Stimulated activated naive CD8-positive, alpha-beta T cell treated with anti-CD3 and anti-CD28 coated beads, Interleukin-15, Interleukin-2, amounts not matched to agents 100 U/mL and 50 U/mL, for 24 hours (primary cell): ENCODE measurements around the gene SEMA3A.
A peak's percentile ranks its signal among the peaks of the same experiment; 100 is the strongest.

Source experiments
- ATAC-seq: fragments of 150-1000 bp; cut with Tn5 transposase; one replicate; pipeline ENCODE4 v1.10.0; 2021
- DNase-seq: peaks from one replicate; pipeline ENCODE4 v3.0.0; 2021

The SEMA3A gene

DNA sequence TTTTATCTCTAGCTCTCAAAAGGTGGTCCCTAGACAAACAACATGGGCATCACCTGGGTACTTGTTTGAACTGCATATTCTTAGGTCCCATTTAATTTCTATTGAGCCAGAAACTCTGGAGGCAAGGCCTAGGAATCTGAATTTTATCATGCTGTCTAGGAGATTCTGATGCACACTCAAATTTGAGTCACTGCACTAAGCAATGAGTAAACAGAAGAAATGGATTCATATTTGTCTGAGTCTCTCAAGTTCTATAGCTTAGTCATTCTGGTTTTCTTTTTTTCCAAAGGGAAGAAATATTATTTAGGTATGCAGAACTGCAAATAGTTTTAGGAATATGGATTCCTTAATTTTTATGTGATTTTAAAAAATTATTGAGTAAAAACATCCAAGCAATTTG is 185.5 kb downstream of the SEMA3A start:
- no peak for ATAC-seq
- no peak for DNase-seq

- no peak for ATAC-seq
- no peak for DNase-seq
These were observed 191.4 kb downstream of the SEMA3A start for GRCh38 chr7:84003191-84003590.

GRCh38 chr7:84002348-84002747 is 192.2 kb downstream of the SEMA3A start:
- no peak for DNase-seq
- no peak for ATAC-seq

GRCh38 chr7:83996879-83997278 is 197.7 kb downstream of the SEMA3A start:
- no peak for DNase-seq
- ATAC-seq = no peak

DNA sequence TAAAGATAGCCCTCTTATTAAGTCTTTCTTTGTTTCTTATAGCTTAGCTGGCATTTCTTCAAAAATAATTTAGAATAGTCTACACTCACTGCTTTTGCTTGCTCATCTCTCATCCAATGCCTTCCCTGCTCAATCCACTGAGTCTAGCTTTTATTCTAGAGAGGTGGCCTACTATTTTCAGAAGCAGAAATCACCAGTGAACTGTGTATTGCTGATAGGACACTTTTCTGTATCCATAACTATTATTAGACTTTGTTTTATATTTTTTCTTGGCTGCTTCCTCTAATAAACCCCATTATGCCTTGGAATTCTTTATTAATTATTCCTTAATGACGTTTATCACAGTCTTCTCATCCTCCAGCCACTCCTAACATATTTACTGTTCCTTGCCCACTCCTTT is 206.8 kb downstream of the SEMA3A start:
- no peak for DNase-seq
- no peak for ATAC-seq

DNA sequence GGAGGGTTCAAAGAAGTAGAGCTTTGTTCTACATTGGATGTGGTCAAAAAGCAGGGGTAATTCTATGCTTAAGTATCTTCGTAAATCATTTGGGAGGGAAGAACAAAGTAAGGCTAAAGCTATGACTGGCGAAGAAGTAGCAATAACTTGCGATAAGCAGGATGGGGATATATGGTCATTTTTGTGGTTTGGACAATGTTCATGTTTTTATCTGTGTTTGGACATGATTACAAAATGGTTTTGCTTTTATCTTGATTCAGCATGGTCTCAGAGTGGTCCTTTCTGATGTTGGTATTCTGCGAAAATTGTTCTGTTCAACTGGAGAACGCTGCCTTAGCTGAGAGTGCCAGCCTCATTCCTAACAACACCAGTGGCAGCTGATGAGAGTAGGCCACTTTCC is 208.8 kb downstream of the SEMA3A start:
- DNase-seq (no peak), ATAC-seq (no peak)

DNA sequence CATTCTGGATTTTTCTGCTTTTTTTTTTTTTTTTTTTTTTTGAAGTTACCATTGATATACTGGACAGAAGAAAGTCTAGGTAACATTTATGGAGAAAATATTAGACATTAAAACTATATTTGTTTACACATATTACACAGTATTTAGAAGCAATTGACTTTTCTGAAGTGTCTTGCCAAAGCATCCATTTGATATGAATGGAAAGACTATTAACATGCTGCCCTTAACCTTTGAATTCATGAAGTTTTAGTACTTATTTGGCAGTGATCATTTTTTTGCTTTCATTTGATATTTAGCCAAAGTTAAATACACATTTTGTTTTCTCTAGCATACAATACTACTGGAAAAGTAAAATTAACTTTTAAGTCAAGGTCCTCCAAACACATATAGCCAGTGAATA is 210.0 kb downstream of the SEMA3A start:
- ATAC-seq = no peak

GRCh38 chr7:83984076-83984475 is 210.5 kb downstream of the SEMA3A start:
- ATAC-seq = no peak
- DNase-seq = no peak

More for the DNA sequence above, 210.0 kb downstream of the SEMA3A start:
- DNase-seq = no peak

GRCh38 chr7:83983606-83984005 is 211.0 kb downstream of the SEMA3A start:
- ATAC-seq = no peak
- no peak for DNase-seq

DNA sequence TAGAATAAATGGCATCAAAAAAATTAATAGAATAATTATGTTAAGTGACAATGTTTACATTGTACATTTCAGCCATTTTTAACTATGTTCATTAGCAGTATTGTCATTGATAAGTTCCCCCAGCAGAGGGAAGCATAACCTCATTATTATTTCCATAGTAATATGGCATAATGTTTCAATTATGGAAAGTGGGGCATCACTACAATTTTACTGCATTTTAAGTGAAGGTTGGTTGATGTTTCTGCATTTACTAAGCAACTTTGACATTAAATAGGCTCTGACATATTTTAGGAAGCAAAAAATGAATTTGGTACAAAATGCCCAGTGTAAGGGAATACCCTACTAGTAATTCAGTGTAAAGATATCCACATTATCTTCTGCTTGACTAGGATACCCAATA is 218.3 kb downstream of the SEMA3A start:
- ATAC-seq (no peak), DNase-seq (no peak)

DNA sequence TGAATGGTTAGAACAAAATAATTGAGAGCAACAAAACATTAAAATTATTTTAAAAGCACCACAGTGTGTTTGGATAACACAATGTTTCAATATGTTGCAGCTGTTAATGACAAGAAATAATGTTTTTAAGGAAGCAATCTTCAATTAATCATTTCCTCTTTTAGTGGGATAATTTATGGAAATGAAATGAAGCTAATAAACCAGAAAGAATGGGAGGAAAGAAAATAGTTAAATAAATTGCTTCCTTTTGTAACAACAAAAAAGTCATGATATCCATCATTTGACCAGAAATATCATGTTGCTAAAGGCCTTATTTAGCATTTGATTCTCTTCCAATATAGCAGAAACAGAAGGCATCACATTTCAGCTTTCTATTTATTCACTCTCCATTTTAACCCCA is 224.5 kb downstream of the SEMA3A start:
- ATAC-seq = no peak
- no peak for DNase-seq

- no peak for DNase-seq
- ATAC-seq = no peak
These were observed 230.3 kb downstream of the SEMA3A start for GRCh38 chr7:83964318-83964717.

DNA sequence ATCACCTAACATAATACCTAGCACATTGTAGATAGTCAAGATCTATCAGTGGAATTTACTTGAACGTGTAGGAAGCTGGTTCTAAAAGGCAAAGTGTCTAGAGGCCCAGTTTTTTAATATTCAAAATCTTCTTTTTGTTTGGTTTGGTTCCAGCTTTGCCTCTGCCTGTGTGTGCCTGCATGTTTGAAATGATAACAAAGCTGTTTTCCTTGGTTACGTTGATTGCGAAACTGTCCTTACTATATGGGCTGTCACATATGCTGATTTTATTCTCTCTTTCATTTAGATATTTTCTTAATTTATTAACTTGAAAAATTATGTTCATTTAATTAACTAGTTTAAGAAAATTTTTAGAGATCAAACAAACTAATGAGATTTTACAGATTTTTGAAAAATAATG is 237.3 kb downstream of the SEMA3A start:
- DNase-seq (no peak), ATAC-seq (no peak)

DNA sequence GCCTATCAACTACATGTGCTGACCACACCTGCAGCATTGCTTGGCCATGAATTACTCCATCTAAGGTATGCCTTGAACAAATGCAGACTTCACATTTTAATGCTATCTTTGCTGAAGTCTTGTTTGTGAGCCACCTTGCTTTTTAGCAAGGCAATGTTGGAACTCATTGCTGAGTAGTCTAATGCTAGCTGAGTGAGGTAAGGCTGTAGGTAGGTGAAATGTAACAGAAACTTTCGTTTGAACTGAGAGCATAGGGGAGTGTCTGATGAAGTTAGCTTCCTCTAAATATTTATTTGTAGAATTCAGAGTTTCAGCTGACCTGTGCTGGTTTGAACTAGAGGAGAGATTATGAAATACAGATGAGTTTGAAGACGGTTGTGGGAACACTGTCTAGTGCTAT is 238.5 kb downstream of the SEMA3A start:
- no peak for ATAC-seq

DNA sequence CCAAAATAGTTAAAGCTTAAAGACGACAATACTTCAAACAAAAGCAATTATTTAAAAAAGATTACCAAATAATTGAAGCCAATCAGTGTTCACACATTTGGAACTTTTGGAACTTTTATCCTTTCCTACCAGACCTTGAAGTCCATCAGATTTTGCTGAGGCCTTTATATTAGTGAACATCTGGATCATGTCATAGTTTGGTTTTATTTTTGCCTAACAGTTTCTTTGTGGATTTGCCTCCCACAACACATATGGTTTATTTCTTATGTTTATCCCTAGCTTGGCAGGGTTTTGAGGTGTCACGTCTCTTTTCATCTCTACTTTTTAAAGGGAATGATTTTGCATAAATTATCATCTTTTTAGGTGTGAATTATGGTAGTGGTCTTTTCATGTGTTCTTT is 242.4 kb downstream of the SEMA3A start:
- DNase-seq (no peak), ATAC-seq (no peak)

More for the DNA sequence above, 238.5 kb downstream of the SEMA3A start:
- DNase-seq = no peak

- DNase-seq (no peak), ATAC-seq (no peak)
These were observed 247.3 kb downstream of the SEMA3A start for GRCh38 chr7:83947260-83947659.

DNA sequence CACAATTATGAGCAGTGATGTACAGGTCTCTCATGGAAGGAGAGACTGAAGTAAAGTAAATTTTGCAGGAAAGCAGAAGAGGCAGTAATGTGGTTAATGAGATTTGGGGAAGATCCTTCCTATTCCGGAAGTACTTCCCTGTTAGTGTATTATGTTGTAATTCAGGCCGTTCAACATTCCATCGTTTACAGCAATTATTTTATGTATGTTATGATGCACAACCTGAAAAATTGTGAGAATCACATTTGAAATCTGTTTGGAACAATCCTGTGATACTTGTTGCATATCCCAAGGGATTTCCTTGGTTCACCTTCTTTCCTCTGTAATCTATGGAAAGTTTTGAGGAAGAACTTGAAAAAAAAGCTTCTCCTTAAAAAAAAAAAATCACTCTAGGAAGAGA is 247.8 kb downstream of the SEMA3A start:
- ATAC-seq (no peak), DNase-seq (no peak)

DNA sequence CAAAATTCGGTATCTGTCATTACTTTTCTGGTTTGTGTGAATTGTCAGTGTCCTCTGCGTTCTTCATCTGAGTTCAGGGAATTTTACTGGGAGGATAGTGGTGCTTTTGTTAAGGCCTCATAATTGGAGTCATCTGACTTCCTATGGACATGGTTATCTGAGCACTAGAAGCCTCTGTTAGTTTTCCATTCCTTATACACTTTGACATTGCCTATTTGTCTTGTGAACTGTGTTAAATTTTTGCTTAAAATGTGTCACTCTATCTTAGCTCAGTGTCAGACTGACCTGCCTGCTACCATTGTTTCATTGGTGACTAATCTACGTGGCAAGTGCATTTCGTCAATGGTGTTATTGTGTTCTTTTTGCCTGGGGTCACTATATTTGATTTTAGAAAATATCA is 253.3 kb downstream of the SEMA3A start:
- no peak for ATAC-seq
- DNase-seq = no peak

DNA sequence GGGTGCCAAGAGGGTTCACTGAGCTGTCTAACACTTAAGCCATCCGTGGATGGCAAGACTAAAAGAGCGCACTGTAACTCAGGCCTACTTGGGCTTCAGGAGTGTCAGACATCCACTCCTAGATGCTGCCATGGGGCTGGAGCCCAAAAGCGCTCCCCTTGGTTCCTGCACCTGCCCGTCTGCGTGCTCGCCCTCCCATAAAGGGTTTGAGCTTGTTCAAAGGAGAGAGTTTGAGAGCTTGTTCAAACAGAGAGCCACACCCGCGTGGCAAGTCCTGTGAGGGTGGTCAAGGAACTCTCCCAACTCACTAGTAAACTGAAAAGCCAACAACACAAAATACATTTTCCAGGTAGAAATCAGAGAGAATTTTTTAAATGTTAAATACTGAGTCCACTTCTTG is 256.7 kb downstream of the SEMA3A start:
- DNase-seq (no peak), ATAC-seq (no peak)

GRCh38 chr7:83936056-83936708 is 258.4 kb downstream of the SEMA3A start:
- peak; percentile 43 for ATAC-seq

DNA sequence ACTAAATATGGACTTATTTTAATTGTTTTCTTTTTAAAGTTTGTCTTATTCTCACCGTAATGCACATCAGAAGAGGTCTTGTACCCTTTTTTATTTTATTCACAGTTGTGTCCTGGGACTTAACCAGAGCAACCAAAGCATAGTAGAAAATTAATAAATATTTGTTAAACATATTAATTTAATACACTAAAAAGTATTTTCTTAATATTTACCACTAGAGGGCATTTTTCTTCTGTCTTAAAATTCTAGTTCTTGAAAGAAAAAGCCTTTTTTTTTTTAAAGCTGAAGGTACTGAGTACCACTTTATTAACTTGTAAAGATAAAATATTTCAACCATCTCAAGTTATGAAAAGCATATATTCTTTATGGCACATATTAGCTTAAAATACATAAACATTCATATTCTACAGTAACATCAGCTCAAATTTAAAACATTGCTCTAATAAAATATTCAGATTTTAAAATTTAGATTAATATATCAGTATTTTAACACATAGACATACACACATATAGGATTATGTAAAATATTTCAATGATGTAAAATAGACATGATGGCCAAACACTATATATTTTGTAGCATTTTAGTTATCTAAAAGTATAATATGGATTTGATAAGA is 260.4 kb downstream of the SEMA3A start:
- ATAC-seq (no peak), DNase-seq (no peak)

More at GRCh38 chr7:83936056-83936708, 258.4 kb downstream of the SEMA3A start:
- peak; percentile 30 for DNase-seq

DNA sequence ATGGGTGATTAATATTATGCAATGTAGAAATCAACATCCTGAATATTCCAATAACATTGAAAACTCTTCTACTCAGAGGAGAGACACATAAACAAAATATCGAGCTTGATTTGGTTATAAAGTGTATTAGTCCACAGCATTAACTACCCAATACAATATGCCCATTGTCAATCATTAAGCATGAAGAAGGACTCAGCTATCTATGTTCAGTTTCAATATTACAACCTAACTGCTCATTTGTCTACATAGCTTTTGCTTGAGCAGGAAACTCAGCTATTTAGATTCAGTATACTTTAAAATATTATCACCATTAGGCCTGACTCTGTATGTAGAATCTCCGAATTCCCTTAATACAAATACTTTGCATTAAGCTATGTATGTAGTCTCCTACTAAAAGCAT is 262.6 kb downstream of the SEMA3A start:
- DNase-seq (no peak), ATAC-seq (no peak)

DNA sequence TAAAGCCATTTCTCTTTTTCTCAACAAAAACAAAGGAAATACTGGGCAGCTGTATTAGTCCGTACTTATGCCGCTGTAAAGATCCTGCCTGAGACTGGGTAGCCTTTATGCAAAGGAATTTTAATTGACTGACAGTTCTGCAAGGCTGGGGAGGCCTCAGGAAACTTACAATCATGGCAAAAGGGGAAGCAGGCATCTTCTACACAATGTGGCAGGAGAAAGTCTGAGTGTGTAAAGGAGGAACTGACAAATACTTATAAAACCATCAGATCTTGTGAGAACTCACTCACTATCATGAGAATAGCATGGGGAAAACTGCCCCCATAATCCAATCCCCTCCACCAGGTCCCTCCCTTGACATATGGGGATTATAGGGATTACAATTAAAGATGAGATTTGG is 264.3 kb downstream of the SEMA3A start:
- DNase-seq = no peak

GRCh38 chr7:83925860-83926259 is 268.7 kb downstream of the SEMA3A start:
- ATAC-seq = no peak

More for the DNA sequence above, 264.3 kb downstream of the SEMA3A start:
- ATAC-seq = no peak

More at GRCh38 chr7:83925860-83926259, 268.7 kb downstream of the SEMA3A start:
- DNase-seq = no peak
